ENCODE data around the gene CYB561.

The CYB561 gene

GRCh38 chr17:63398680-63399079, 47.4 kb downstream of the CYB561 start:
- H3K4me3 ChIP-seq (ENCODE audit: low read depth, low read length): no peak overlapping the region
- TF ChIP-seq CTCF (IDR thresholded peaks at IDR 0.05; ENCODE audit: borderline replicate concordance, insufficient read depth, low read depth, low read length): no peak

- H3K4me3 ChIP-seq (ENCODE audit: low read depth, low read length): no peak overlapping the region
- TF ChIP-seq CTCF (IDR thresholded peaks at IDR 0.05; ENCODE audit: borderline replicate concordance, insufficient read depth, low read depth, low read length): no peak
Observed at GRCh38 chr17:63395075-63395805, 50.9 kb downstream of the CYB561 start.

GRCh38 chr17:63390090-63390489, 56.0 kb downstream of the CYB561 start:
- no peak overlapping the region for H3K4me3 ChIP-seq (ENCODE audit: low read depth, low read length)
- TF ChIP-seq CTCF (IDR thresholded peaks at IDR 0.05; ENCODE audit: borderline replicate concordance, insufficient read depth, low read depth, low read length): no peak

GRCh38 chr17:63387656-63388340, 58.3 kb downstream of the CYB561 start:
- no peak for TF ChIP-seq CTCF (IDR thresholded peaks at IDR 0.05; ENCODE audit: borderline replicate concordance, insufficient read depth, low read depth, low read length)
- no peak overlapping the region for H3K4me3 ChIP-seq (ENCODE audit: low read depth, low read length)

- H3K4me3 ChIP-seq (ENCODE audit: low read depth, low read length): no peak overlapping the region
- TF ChIP-seq CTCF (IDR thresholded peaks at IDR 0.05; ENCODE audit: borderline replicate concordance, insufficient read depth, low read depth, low read length): no peak
Observed at GRCh38 chr17:63382826-63383225, 63.3 kb downstream of the CYB561 start.

All from GM12875 (cell line).